ENCODE measurements around the gene ACER3.

DNA sequence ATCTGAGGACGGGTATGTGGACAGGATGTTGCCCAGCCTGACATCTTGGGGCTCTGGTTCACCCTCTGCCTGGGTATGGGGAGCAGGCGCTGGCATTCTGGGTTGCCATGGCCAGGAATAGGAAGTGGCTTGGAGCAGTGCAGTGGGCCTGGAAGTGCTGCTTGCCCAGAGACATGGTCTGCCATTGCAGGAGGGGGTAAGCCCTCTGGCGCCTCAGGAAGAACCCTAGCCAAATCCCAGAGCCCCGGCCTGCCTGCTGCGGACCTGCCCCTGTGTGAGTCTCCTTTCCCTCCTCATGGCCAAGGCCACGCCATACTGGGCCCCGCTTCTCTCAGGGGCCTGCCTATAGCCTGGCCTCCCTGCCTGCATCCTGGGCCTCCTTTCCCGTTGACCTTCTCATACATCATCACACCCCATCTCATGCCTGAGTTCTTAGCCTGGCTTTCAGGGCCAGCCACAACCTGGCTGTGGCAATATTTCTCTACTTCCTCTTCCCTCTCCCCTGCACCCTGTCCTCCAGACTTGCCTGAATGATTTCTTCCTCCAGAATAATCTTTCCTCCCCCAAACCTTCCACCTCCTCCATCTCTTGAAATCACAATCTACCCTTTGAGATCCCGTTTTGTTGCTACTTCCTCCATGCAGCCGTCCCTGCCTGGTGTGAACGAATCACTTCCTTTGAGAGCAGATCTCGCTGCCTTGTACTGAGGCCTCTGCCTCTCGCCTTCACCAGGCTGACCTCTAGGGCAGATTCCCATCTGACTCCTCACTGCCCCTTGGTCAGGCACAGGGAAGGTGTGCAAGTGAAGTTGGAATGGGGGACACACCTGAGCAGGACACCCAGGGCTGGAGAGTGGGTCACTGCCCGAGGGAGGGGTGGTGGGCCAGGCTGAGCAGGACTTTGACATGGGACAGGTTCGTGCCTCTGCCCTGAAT lies 211.2 kb downstream of the ACER3 start:
- TF ChIP-seq, protein P1, sequence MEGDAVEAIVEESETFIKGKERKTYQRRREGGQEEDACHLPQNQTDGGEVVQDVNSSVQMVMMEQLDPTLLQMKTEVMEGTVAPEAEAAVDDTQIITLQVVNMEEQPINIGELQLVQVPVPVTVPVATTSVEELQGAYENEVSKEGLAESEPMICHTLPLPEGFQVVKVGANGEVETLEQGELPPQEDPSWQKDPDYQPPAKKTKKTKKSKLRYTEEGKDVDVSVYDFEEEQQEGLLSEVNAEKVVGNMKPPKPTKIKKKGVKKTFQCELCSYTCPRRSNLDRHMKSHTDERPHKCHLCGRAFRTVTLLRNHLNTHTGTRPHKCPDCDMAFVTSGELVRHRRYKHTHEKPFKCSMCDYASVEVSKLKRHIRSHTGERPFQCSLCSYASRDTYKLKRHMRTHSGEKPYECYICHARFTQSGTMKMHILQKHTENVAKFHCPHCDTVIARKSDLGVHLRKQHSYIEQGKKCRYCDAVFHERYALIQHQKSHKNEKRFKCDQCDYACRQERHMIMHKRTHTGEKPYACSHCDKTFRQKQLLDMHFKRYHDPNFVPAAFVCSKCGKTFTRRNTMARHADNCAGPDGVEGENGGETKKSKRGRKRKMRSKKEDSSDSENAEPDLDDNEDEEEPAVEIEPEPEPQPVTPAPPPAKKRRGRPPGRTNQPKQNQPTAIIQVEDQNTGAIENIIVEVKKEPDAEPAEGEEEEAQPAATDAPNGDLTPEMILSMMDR (IDR thresholded peaks at IDR 0.05; ENCODE audit: insufficient read depth, low read length), result no peak
- TF ChIP-seq, protein P2, sequence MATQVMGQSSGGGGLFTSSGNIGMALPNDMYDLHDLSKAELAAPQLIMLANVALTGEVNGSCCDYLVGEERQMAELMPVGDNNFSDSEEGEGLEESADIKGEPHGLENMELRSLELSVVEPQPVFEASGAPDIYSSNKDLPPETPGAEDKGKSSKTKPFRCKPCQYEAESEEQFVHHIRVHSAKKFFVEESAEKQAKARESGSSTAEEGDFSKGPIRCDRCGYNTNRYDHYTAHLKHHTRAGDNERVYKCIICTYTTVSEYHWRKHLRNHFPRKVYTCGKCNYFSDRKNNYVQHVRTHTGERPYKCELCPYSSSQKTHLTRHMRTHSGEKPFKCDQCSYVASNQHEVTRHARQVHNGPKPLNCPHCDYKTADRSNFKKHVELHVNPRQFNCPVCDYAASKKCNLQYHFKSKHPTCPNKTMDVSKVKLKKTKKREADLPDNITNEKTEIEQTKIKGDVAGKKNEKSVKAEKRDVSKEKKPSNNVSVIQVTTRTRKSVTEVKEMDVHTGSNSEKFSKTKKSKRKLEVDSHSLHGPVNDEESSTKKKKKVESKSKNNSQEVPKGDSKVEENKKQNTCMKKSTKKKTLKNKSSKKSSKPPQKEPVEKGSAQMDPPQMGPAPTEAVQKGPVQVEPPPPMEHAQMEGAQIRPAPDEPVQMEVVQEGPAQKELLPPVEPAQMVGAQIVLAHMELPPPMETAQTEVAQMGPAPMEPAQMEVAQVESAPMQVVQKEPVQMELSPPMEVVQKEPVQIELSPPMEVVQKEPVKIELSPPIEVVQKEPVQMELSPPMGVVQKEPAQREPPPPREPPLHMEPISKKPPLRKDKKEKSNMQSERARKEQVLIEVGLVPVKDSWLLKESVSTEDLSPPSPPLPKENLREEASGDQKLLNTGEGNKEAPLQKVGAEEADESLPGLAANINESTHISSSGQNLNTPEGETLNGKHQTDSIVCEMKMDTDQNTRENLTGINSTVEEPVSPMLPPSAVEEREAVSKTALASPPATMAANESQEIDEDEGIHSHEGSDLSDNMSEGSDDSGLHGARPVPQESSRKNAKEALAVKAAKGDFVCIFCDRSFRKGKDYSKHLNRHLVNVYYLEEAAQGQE (IDR thresholded peaks at IDR 0.05; ENCODE audit: insufficient replicate concordance, low read depth), result no peak
- no peak; the same call in 1 of the 2 replicates for TF ChIP-seq SPI1 (IDR thresholded peaks at IDR 0.05; ENCODE audit: borderline replicate concordance, low read depth)
- no peak for TF ChIP-seq POLR2AphosphoS5 (IDR thresholded peaks at IDR 0.05; ENCODE audit: low read depth)

All from HL-60 (cell line).